Erythroblast (primary cell): ENCODE measurements around the gene TDRD3.

Source experiments
- GATA1 ChIP-seq: IDR thresholded peaks from 2 replicates; pipeline ENCODE4 v1.6.1; 2011; ENCODE audit warnings: low read depth, mild to moderate bottlenecking, control low read depth, low read length, moderate library complexity
- POLR2A ChIP-seq: IDR thresholded peaks from 2 replicates; pipeline ENCODE4 v1.6.1; 2011; ENCODE audit warnings: mild to moderate bottlenecking, low read length

- TF ChIP-seq POLR2A (no peak), GATA1 (no peak)
These were observed 222.4 kb downstream of the TDRD3 start for GRCh38 chr13:60619461-60619860.
